ENCODE results near the gene NOS2.
"Not testable (repeated sequence)": the region's sequence is repeated elsewhere in the genome, so short reads cannot be mapped to it uniquely, and the experiment has no call there.

DNA sequence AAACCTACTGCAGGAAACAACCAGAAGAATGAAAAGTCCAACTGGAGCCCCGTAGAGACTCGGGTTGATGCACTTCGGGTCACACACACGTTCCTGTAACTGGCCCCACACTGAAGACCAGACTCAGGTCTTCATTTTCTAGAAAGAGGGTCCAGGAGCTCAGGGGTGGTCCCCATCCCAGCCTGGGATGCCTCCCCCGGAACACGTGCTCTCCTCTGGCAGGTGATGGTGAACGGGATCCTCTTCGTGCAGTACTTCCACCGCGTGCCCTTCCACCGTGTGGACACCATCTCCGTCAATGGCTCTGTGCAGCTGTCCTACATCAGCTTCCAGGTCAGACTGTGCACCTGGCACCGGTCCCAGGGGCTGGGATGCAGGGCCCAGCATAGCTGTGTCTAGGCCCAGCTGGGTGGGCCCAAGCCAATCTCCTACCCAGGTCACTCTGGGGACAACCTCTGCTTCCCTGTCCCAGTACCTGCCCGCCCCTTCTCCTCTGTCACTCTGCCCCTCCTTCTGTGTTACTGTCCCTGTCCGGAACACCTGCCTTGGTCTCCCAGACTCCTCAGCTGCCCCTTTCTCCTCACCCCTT, 50.7 kb downstream of the NOS2 start:
- TF ChIP-seq EZH2 (IDR thresholded peaks at IDR 0.05; ENCODE audit: low read depth) = not testable (repeated sequence)
- TF ChIP-seq, protein P1, sequence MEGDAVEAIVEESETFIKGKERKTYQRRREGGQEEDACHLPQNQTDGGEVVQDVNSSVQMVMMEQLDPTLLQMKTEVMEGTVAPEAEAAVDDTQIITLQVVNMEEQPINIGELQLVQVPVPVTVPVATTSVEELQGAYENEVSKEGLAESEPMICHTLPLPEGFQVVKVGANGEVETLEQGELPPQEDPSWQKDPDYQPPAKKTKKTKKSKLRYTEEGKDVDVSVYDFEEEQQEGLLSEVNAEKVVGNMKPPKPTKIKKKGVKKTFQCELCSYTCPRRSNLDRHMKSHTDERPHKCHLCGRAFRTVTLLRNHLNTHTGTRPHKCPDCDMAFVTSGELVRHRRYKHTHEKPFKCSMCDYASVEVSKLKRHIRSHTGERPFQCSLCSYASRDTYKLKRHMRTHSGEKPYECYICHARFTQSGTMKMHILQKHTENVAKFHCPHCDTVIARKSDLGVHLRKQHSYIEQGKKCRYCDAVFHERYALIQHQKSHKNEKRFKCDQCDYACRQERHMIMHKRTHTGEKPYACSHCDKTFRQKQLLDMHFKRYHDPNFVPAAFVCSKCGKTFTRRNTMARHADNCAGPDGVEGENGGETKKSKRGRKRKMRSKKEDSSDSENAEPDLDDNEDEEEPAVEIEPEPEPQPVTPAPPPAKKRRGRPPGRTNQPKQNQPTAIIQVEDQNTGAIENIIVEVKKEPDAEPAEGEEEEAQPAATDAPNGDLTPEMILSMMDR (conservative IDR thresholded peaks at IDR 0.05) = not testable (repeated sequence)

All from PC-9 (cell line).